Activated CD4-positive, alpha-beta T cell treated with anti-CD3 and anti-CD28 coated beads for 4 hours (primary cell): ENCODE measurements around the gene SCGB1D1.

Source experiments
- DNase-seq, 2 donors: peaks; one replicate each; pipeline ENCODE4 v3.0.0-alpha.2; 2020

The SCGB1D1 gene

DNA sequence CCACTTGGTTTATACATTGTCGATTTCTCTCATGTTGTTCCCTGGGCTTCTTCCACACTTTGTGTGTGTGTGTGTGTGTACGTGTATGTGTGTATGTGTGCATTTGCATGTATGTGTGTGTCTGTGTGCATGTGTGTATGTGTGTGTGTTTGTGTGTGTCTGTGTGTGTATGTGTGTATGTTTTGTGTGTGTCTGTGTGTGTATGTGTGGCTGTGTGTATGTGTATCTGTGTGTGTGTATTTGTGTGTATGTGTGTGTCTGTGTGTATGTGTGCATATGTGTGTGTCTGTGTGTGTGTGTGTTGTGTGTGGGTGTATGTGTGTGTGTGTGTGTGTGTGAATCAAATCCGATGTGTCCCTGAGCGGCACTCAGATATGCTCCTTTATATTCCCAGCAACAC lies 47.5 kb downstream of the SCGB1D1 start:
- DNase-seq = no peak

- no peak for DNase-seq
Measured at GRCh38 chr11:62238151-62238550, 48.1 kb downstream of the SCGB1D1 start.

DNA sequence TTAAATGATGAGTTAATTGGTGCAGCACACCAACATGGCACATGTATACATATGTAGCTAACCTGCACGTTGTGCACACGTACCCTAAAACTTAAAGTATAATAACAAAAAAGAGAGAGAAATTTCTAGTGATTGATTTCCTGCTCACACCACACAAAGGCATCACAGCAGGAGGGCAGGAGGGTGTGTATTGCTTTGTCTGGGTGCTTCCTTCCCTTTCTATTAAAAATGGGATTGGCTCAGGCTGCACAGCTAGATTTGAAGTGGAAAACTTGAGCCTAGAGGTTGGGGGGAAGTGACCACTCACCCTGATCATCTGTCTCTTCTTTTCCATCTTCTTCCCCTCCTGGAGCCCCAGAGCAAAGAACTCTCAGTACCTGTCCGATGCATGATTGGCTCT lies 51.1 kb downstream of the SCGB1D1 start:
- no peak for DNase-seq

DNA sequence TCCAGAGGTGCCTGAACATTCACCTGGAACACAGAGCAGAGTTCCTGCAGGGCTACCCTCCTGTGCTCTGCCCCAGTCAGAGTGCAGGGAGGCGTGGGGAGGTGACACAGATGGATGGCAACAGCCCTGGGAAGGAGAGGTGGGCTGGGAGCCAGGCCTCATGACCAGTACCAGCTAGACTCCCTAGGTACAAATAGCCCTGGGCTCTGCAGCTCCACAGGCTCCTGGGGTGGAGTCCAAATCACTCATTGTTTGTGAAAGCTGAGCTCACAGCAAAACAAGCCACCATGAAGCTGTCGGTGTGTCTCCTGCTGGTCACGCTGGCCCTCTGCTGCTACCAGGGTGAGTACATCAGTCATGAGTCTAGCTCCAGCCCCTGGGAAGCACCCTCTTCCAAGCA lies 52.0 kb downstream of the SCGB1D1 start, which contains the start of gene SCGB1D2:
SCGB1D2 (plus strand) TSS at position 219 of the 400 bp plus-strand sequence; CDS start at position 288, 69 bp downstream.
- DNase-seq = no peak
